Lung (tissue), 13 donors: ENCODE results near the gene CAPZA1. TPM values are rescaled to one million over a fixed set of nuclear protein-coding genes. Genes with fewer than 3 reads are reported as not detected.

Source experiments
- ATAC-seq: fragments of 200-7000 bp; cut with Tn5 transposase; one replicate; pipeline ENCODE4 v1.9.1; 2020; ENCODE audit warnings: moderate number of reproducible peaks; ENCODE audit not compliant: insufficient read depth, low FRiP score
- DNase-seq, 3 donors: peaks; one replicate each; pipeline ENCODE4 v3.0.0-alpha.2; 2013 to 2017
- H3K27ac ChIP-seq, 2 donors: one replicate each; pipeline ENCODE4 v1.5.1; 2013; ENCODE audit warnings: mild to moderate bottlenecking in 2 of 2, moderate library complexity in 2 of 2, control low read depth in 1 of 2, inconsistent platforms in 1 of 2, low read depth in 1 of 2, low read length in 1 of 2
- H3K27me3 ChIP-seq, 3 donors: one replicate each; pipeline ENCODE4 v1.5.1; 2013; ENCODE audit warnings: low read length in 2 of 3; ENCODE audit not compliant: control insufficient read depth in 3 of 3, insufficient read depth in 3 of 3
- H3K36me3 ChIP-seq, 4 donors: one replicate each; pipeline ENCODE4 v1.5.1; 2013; ENCODE audit warnings: low read length in 4 of 4, mild to moderate bottlenecking in 1 of 4, moderate library complexity in 1 of 4; ENCODE audit not compliant: control insufficient read depth in 4 of 4, insufficient read depth in 4 of 4
- H3K4me1 ChIP-seq, 5 donors: one replicate each; pipeline ENCODE4 v1.5.1; 2013; ENCODE audit warnings: low read length in 5 of 5, mild to moderate bottlenecking in 2 of 5, moderate library complexity in 1 of 5; ENCODE audit not compliant: control insufficient read depth in 5 of 5, insufficient read depth in 5 of 5
- H3K4me3 ChIP-seq: one replicate; pipeline ENCODE4 v1.5.1; 2013; ENCODE audit warnings: mild to moderate bottlenecking, control low read depth, moderate library complexity
- H3K9ac ChIP-seq, 2 donors: one replicate each; pipeline ENCODE4 v1.5.1; 2013; ENCODE audit warnings: low read length in 2 of 2, control low read depth in 1 of 2; ENCODE audit not compliant: insufficient read depth in 1 of 2
- H3K9me3 ChIP-seq, 4 donors: one replicate each; pipeline ENCODE4 v1.5.1; 2013; ENCODE audit warnings: low read length in 3 of 4, mild to moderate bottlenecking in 1 of 4, moderate library complexity in 1 of 4; ENCODE audit not compliant: control insufficient read depth in 4 of 4, insufficient read depth in 3 of 4
- CTCF ChIP-seq: IDR thresholded peaks from 2 replicates; pipeline ENCODE4 v1.5.1; 2012; ENCODE audit warnings: mild to moderate bottlenecking; ENCODE audit errors: control extremely low read depth, extremely low read depth
- WGBS, 2 donors: extraction: QIAGEN DNeasy Blood & Tissue Kit; methylation state at CpG; one replicate each; pipeline ENCODE4 v1.1.7; 2013; 5-methylcytosine and 5-hydroxymethylcytosine counted together
- polyA plus RNA-seq, 2 donors: library from polyadenylated mRNA; stranded (reverse); fragments of 200-250 nt; gene quantifications; one replicate each; pipeline ENCODE4 v1.2.1, GENCODE V29; 2013
- small RNA-seq: library from RNA; depleted of rRNA; stranded (forward); fragments of <200 nt; gene quantifications from one replicate; pipeline ENCODE3, GENCODE V24; 2014; ENCODE audit warnings: low replicate concordance
- total RNA-seq, 2 donors: library from RNA; depleted of rRNA in 1 of 2; stranded (reverse); fragments of >200 nt in 1 of 2; gene quantifications; one replicate each; pipeline ENCODE4 v1.2.1, GENCODE V29; 2014 to 2021
- donor health status: control.
- donor health status: control.
- donor health status: Bipolar disorder and iron deficiency.
- donor health status: healthy.
- donor health status: DM: yes; HTN: yes; CAD: no.

The CAPZA1 gene
- total and polyA plus RNA-seq, 4 donors: 72.3 to 167 (median 106) TPM

- no peak overlapping the region for H3K27ac ChIP-seq
- H3K4me3 ChIP-seq: no peak overlapping the region
- peak; percentile 57 for TF ChIP-seq CTCF
- peak; percentile 59 to 76 (median 75) for DNase-seq
- H3K9me3 ChIP-seq: no peaks in the 10 kb centered on the region
- peaks cover 0 to 9% (median 0%) of the 10 kb centered on the region in 3 donors for H3K27me3 ChIP-seq
- H3K9ac ChIP-seq: no peak overlapping the region
- no peak for ATAC-seq
- H3K4me1 ChIP-seq: peaks cover 0 to 34% (median 4%) of the 10 kb centered on the region in 5 donors
- 19 to 21% methylated on average over 44 of the region's 44 CpGs for WGBS, 2 donors
- no peaks in the 10 kb centered on the region for H3K36me3 ChIP-seq
These were observed 99.2 kb downstream of the CAPZA1 start for GRCh38 chr1:112718691-112719418.

GRCh38 chr1:112719706-112720105, 100.1 kb downstream of the CAPZA1 start:
- peaks cover 0 to 26% (median 0%) of the 10 kb centered on the region in 5 donors for H3K4me1 ChIP-seq
- no peak for ATAC-seq
- WGBS, 2 donors: 91 to 92% methylated on average over 2 of the region's 2 CpGs
- H3K27me3 ChIP-seq: peaks cover 0 to 5% (median 0%) of the 10 kb centered on the region in 3 donors
- no peaks in the 10 kb centered on the region for H3K36me3 ChIP-seq
- DNase-seq: no peak
- no peak overlapping the region for H3K9ac ChIP-seq
- no peak overlapping the region for H3K27ac ChIP-seq
- H3K9me3 ChIP-seq: no peaks in the 10 kb centered on the region
- H3K4me3 ChIP-seq: no peak overlapping the region
- no peak for TF ChIP-seq CTCF

GRCh38 chr1:112720800-112721199, 101.2 kb downstream of the CAPZA1 start:
- Histone ChIP-seq H3K9ac (no peak overlapping the region), H3K27me3 (peaks cover 0 to 5% (median 0%) of the 10 kb centered on the region in 3 donors), H3K4me1 (peaks cover 0 to 20% (median 0%) of the 10 kb centered on the region in 5 donors), H3K27ac (no peak overlapping the region), H3K36me3 (no peaks in the 10 kb centered on the region), H3K9me3 (no peaks in the 10 kb centered on the region), H3K4me3 (no peak overlapping the region)
- no peak for TF ChIP-seq CTCF
- 49 to 58% methylated on average over 3 of the region's 3 CpGs for WGBS, 2 donors
- no peak for DNase-seq
- ATAC-seq: no peak

Small RNAs within 50 kb of the gene (small RNA-seq; reads per million reads assigned to genes)
- gene RNU7-70P: not detected

Other genes starting within 250 kb of the CAPZA1 start
- 10 to 100 TPM; 23.8 to 38.5 TPM for gene CTTNBP2NL, start 223.6 kb upstream of the CAPZA1 start, total RNA-seq
- 10 to 100 TPM in 1 of 2 donors, 1 to 10 TPM in 1; 9.0 to 10.1 TPM for gene CTTNBP2NL, start 223.6 kb upstream of the CAPZA1 start, polyA plus RNA-seq
- 1 to 10 TPM; 5.5 to 6.3 TPM for gene WNT2B, start 110.9 kb upstream of the CAPZA1 start, total RNA-seq
- gene WNT2B, start 110.9 kb upstream of the CAPZA1 start, polyA plus RNA-seq: 1 to 10 TPM; 1.9 to 2.7 TPM
- gene ST7L, start 691 bp upstream of the CAPZA1 start, total RNA-seq: 10 to 100 TPM; 21.5 to 36.1 TPM
- 10 to 100 TPM in 1 of 2 donors, 1 to 10 TPM in 1; 8.4 to 12.9 TPM for gene ST7L, start 691 bp upstream of the CAPZA1 start, polyA plus RNA-seq
- 10 to 100 TPM; 37.7 to 51.3 TPM for gene MOV10, start 54.8 kb downstream of the CAPZA1 start, total RNA-seq
- 10 to 100 TPM; 33.4 to 42.7 TPM for gene MOV10, start 54.8 kb downstream of the CAPZA1 start, polyA plus RNA-seq
- gene RHOC, start 87.3 kb downstream of the CAPZA1 start, total RNA-seq: 100 to 1,000 TPM; 125 to 211 TPM
- 100 to 1,000 TPM; 169 to 243 TPM for gene RHOC, start 87.3 kb downstream of the CAPZA1 start, polyA plus RNA-seq
- under 1 TPM in 1 of 2 donors, not detected in 1; 0.64 TPM for gene PPM1J, start 95.5 kb downstream of the CAPZA1 start, total RNA-seq
- under 1 TPM; 0.45 to 0.92 TPM for gene PPM1J, start 95.5 kb downstream of the CAPZA1 start, polyA plus RNA-seq